ENCODE results near the gene ASPG. TPM values are rescaled to one million over a fixed set of nuclear protein-coding genes. Genes with fewer than 3 reads are reported as not detected.

ASPG gene
- total RNA-seq, 1 donor from 2014 or later, result not detected

DNA sequence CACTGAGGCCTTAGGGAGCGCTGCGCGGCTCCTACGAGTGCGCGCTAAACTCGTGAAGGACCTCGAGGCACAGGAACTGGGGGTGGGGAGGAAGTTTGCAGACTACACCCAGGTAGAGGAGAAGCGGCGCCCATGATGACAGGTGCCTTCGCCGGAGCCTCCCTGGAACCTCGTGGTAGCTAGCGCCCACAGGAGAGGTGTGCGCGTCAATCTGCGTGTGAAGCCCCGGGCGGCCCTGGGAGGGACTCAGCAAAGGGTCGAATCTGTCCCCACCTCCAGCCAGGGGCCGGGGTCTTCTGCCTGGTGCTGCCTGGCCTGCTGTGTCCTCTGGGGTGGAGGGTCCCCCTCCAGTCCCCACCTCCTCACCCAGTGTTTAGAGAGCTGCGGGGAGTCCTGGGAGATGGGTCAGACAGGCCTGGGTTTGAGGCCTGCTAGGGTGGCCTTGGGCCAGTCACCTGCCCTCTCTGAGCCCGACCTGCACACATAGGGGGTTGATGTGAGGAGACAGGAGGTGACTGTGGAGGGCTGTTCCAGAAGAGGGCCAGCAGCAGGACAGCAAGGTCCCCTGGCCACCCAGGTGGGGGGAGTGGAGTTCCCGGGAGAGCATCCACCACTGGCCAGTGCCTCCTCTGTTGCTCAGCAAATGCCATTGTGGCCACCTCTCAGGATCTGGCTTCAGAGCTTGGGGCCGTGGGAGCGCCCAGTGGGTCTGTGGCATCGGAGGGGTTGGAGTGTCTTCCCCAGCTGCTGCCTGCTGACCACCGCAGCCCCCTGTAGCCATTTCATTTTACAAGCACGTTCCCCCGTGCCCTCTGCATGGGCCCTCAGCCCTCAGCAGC, 32.7 kb downstream of the ASPG start:
- no peak for TF ChIP-seq CTCF (IDR thresholded peaks at IDR 0.05; ENCODE audit: insufficient read depth, low read length, poor library complexity, severe bottlenecking)

DNA sequence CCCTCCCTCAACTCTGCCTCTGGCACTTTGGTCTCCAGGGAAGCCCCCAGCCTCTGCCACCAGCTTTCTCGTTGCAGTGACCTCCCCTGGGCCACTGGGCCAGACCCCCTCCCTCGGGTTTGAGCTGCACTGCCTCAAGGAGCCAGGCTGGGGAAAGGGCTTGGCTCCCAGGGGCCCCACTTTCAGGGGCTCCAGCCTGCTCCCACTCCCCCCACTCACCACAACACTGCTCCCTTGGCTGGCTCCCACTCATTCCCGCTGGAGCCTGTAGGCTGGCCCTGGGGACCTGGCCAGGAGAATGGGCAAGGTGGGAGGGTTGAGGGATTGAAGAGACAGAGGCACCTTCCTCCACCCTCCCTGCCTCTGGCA, 33.6 kb downstream of the ASPG start:
- TF ChIP-seq CTCF (IDR thresholded peaks at IDR 0.05; ENCODE audit: insufficient read depth, low read length, poor library complexity, severe bottlenecking), result no peak
- DNase-seq (ENCODE audit: low read depth), result no peak
- Histone ChIP-seq H3K36me3 (ENCODE audit: control insufficient read depth, insufficient read depth, low read length) (no peaks in the 10 kb centered on the region), H3K4me3 (ENCODE audit: low read depth, low read length) (no peak overlapping the region), H3K27me3 (ENCODE audit: control insufficient read depth, insufficient read depth, low read length) (peaks cover 43% of the 10 kb centered on the region)

More for the DNA sequence above, 32.7 kb downstream of the ASPG start:
- no peak for DNase-seq (ENCODE audit: low read depth)
- Histone ChIP-seq H3K27me3 (ENCODE audit: control insufficient read depth, insufficient read depth, low read length) (peaks cover 43% of the 10 kb centered on the region), H3K4me3 (ENCODE audit: low read depth, low read length) (no peak overlapping the region), H3K36me3 (ENCODE audit: control insufficient read depth, insufficient read depth, low read length) (no peaks in the 10 kb centered on the region)

GRCh38 chr14:104119488-104120251, 34.2 kb downstream of the ASPG start:
- no peaks in the 10 kb centered on the region for H3K36me3 ChIP-seq (ENCODE audit: control insufficient read depth, insufficient read depth, low read length)
- no peak for TF ChIP-seq CTCF (IDR thresholded peaks at IDR 0.05; ENCODE audit: insufficient read depth, low read length, poor library complexity, severe bottlenecking)
- peaks cover 43% of the 10 kb centered on the region for H3K27me3 ChIP-seq (ENCODE audit: control insufficient read depth, insufficient read depth, low read length)
- H3K4me3 ChIP-seq (ENCODE audit: low read depth, low read length), result no peak overlapping the region
- DNase-seq (ENCODE audit: low read depth), result no peak

DNA sequence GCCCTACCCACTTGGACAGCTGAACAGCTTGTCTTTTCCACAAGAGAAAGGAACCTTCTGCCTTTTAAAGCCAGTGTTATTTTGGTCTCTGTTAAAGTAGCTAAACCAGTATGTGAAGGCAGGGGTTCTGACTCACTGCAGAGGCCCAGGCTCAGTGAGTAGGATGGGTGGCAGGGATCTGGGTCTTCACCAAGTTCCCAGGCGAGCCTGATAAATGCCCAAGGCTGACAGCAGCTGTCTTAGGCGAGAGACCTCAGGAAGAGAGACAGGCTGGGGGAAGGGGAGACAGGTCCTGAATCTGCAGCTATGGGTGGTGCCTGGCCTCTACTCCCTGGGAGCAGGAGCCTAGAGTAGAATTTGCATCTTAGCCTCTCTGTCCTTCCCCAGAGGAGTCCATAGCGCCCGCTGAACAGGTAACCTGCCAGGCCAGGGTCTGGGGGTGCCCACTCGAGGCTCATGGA, 34.8 kb downstream of the ASPG start:
- H3K27me3 ChIP-seq (ENCODE audit: control insufficient read depth, insufficient read depth, low read length), result peaks cover 41% of the 10 kb centered on the region
- H3K36me3 ChIP-seq (ENCODE audit: control insufficient read depth, insufficient read depth, low read length), result no peaks in the 10 kb centered on the region
- no peak for DNase-seq (ENCODE audit: low read depth)

GRCh38 chr14:104121142-104121541, 35.6 kb downstream of the ASPG start:
- TF ChIP-seq CTCF (IDR thresholded peaks at IDR 0.05; ENCODE audit: insufficient read depth, low read length, poor library complexity, severe bottlenecking), result no peak
- DNase-seq (ENCODE audit: low read depth), result no peak
- H3K4me3 ChIP-seq (ENCODE audit: low read depth, low read length), result no peak overlapping the region
- H3K36me3 ChIP-seq (ENCODE audit: control insufficient read depth, insufficient read depth, low read length), result no peaks in the 10 kb centered on the region
- peaks cover 35% of the 10 kb centered on the region for H3K27me3 ChIP-seq (ENCODE audit: control insufficient read depth, insufficient read depth, low read length)

More for the DNA sequence above, 34.8 kb downstream of the ASPG start:
- TF ChIP-seq CTCF (IDR thresholded peaks at IDR 0.05; ENCODE audit: insufficient read depth, low read length, poor library complexity, severe bottlenecking), result no peak
- H3K4me3 ChIP-seq (ENCODE audit: low read depth, low read length), result no peak overlapping the region
